ENCODE data around the gene FKBP5. TPM values are rescaled to one million over a fixed set of nuclear protein-coding genes. Genes with fewer than 3 reads are reported as not detected.

The FKBP5 gene
- total and polyA plus RNA-seq, 2 donors (not counting 1 experiment from before 2014, with no cell fraction given): 2.8 to 7.4 TPM

- H3K27ac ChIP-seq (ENCODE audit: low read length in 2 of 2): no peak overlapping the region
- H2AFZ ChIP-seq (ENCODE audit: insufficient read depth, low read depth, low read length, poor library complexity, severe bottlenecking): no peak overlapping the region
- no peak overlapping the region for H3K4me3 ChIP-seq (ENCODE audit: control extremely low read depth in 1 of 5, extremely low read depth in 1 of 5, insufficient read depth in 1 of 5, low read depth in 2 of 5, low read length in 4 of 5)
- ChIA-PET POLR2A (no interaction called here), CTCF (interaction anchor here (0.8 to 2.3 kb wide), 2 partner anchors 168 to 227 kb away, joined by 3 to 15 read pairs; partner anchors contain the start of genes ARMC12 and PPARD)
- H3K9ac ChIP-seq (ENCODE audit: low read length): no peak overlapping the region
- no peaks in the 10 kb centered on the region for H4K20me1 ChIP-seq (ENCODE audit: control insufficient read depth, insufficient read depth, low read length, poor library complexity, severe bottlenecking)
- ATAC-seq (ENCODE audit: low read depth) (no peak), DNase-seq (no peak)
- Mint-ChIP-seq H3K27ac (no peak overlapping the region), H3K9me3 (ENCODE audit: insufficient read depth) (no peaks in the 10 kb centered on the region), H3K27me3 (peaks cover 24% of the 10 kb centered on the region), H3K4me1 (no peaks in the 10 kb centered on the region), H3K4me3 (no peak overlapping the region)
- H3K79me2 ChIP-seq (ENCODE audit: control insufficient read depth, insufficient read depth, low read length): no peaks in the 10 kb centered on the region
- H3K36me3 ChIP-seq (replicated peaks in 1 of 2; ENCODE audit: control extremely low read depth in 1 of 2, control insufficient read depth in 1 of 2, extremely low read depth in 1 of 2, insufficient read depth in 2 of 2, low read length in 1 of 2): no peaks in the 10 kb centered on the region
- H3K4me1 ChIP-seq (ENCODE audit: control insufficient read depth in 2 of 2, insufficient read depth in 2 of 2, low read length in 2 of 2): no peaks in the 10 kb centered on the region
- peaks cover 0 to 5% (median 0%) of the 10 kb centered on the region in 4 experiments for H3K27me3 ChIP-seq (replicated peaks in 1 of 4; ENCODE audit: control extremely low read depth in 1 of 4, control insufficient read depth in 3 of 4, insufficient read depth in 4 of 4, low read length in 3 of 4)
- intact Hi-C loops (cut with micrococcal nuclease): no loop called here
- TF ChIP-seq EZH2 (IDR thresholded peaks at IDR 0.05; ENCODE audit: borderline replicate concordance, insufficient read depth, low read depth, low read length, poor library complexity, severe bottlenecking) (no peak), CTCF (IDR thresholded peaks at IDR 0.05) (no peak)
- peaks cover 0 to 4% (median 0%) of the 10 kb centered on the region in 3 donors for H3K9me3 ChIP-seq (ENCODE audit: control extremely low read depth in 1 of 3, control insufficient read depth in 2 of 3, insufficient read depth in 1 of 3, low read length in 2 of 3)
- WGBS (ENCODE audit: insufficient coverage): 83% methylated on average over 4 of the region's 5 CpGs
- H3K4me2 ChIP-seq (replicated peaks; ENCODE audit: low read depth, low read length, poor library complexity, severe bottlenecking): no peak overlapping the region
Observed at GRCh38 chr6:35569011-35569461, 119.7 kb downstream of the FKBP5 start.

GRCh38 chr6:35566794-35567193, 121.9 kb downstream of the FKBP5 start:
- no peaks in the 10 kb centered on the region for H3K79me2 ChIP-seq (ENCODE audit: control insufficient read depth, insufficient read depth, low read length)
- TF ChIP-seq CTCF (IDR thresholded peaks at IDR 0.05) (no peak), EZH2 (IDR thresholded peaks at IDR 0.05; ENCODE audit: borderline replicate concordance, insufficient read depth, low read depth, low read length, poor library complexity, severe bottlenecking) (no peak)
- H3K4me1 ChIP-seq (ENCODE audit: control insufficient read depth in 2 of 2, insufficient read depth in 2 of 2, low read length in 2 of 2): no peaks in the 10 kb centered on the region
- no peaks in the 10 kb centered on the region for H3K9me3 Mint-ChIP-seq (ENCODE audit: insufficient read depth)
- ChIA-PET CTCF (no interaction called here), POLR2A (no interaction called here)
- H3K9me3 ChIP-seq (ENCODE audit: control extremely low read depth in 1 of 3, control insufficient read depth in 2 of 3, insufficient read depth in 1 of 3, low read length in 2 of 3): peaks cover 0 to 4% (median 0%) of the 10 kb centered on the region in 3 donors
- peaks cover 26% of the 10 kb centered on the region for H3K27me3 Mint-ChIP-seq
- H3K9ac ChIP-seq (ENCODE audit: low read length): no peak overlapping the region
- 80% methylated on average over 8 of the region's 8 CpGs for WGBS (ENCODE audit: insufficient coverage)
- H3K4me2 ChIP-seq (replicated peaks; ENCODE audit: low read depth, low read length, poor library complexity, severe bottlenecking): no peak overlapping the region
- intact Hi-C loops (cut with micrococcal nuclease): no loop called here
- no peaks in the 10 kb centered on the region for H3K36me3 ChIP-seq (replicated peaks in 1 of 2; ENCODE audit: control extremely low read depth in 1 of 2, control insufficient read depth in 1 of 2, extremely low read depth in 1 of 2, insufficient read depth in 2 of 2, low read length in 1 of 2)
- no peak overlapping the region for H3K4me3 Mint-ChIP-seq
- ATAC-seq (ENCODE audit: low read depth): no peak
- no peaks in the 10 kb centered on the region for H3K4me1 Mint-ChIP-seq
- H3K27ac Mint-ChIP-seq: no peak overlapping the region
- H3K27me3 ChIP-seq (replicated peaks in 1 of 4; ENCODE audit: control extremely low read depth in 1 of 4, control insufficient read depth in 3 of 4, insufficient read depth in 4 of 4, low read length in 3 of 4): peaks cover 0 to 7% (median 0%) of the 10 kb centered on the region in 4 experiments
- H3K27ac ChIP-seq (ENCODE audit: low read length in 2 of 2): no peak overlapping the region
- H4K20me1 ChIP-seq (ENCODE audit: control insufficient read depth, insufficient read depth, low read length, poor library complexity, severe bottlenecking): no peaks in the 10 kb centered on the region
- no peak overlapping the region for H3K4me3 ChIP-seq (ENCODE audit: control extremely low read depth in 1 of 5, extremely low read depth in 1 of 5, insufficient read depth in 1 of 5, low read depth in 2 of 5, low read length in 4 of 5)
- no peak overlapping the region for H2AFZ ChIP-seq (ENCODE audit: insufficient read depth, low read depth, low read length, poor library complexity, severe bottlenecking)
- DNase-seq: no peak

Measured in B cell (primary cell).